IPS-NIHi7 (cell line): ENCODE measurements around the gene EHD1.
A peak's percentile ranks its signal among the peaks of the same experiment; 100 is the strongest.

Source experiments
- DNase-seq: peaks from one replicate; pipeline ENCODE4 v3.0.0; 2012; ENCODE audit warnings: mixed read lengths; ENCODE audit errors: extremely low spot score

Gene EHD1

GRCh38 chr11:64874308-64875240 lies 3.8 kb downstream of the EHD1 start:
- DNase-seq, result no peak

GRCh38 chr11:64872790-64873488 lies 5.5 kb downstream of the EHD1 start:
- DNase-seq, result no peak

GRCh38 chr11:64871492-64871891 lies 6.9 kb downstream of the EHD1 start:
- no peak for DNase-seq

GRCh38 chr11:64870893-64871466 lies 7.4 kb downstream of the EHD1 start:
- DNase-seq, result no peak

GRCh38 chr11:64870176-64870892 lies 8.1 kb downstream of the EHD1 start:
- DNase-seq, result no peak

- peak; percentile 54 for DNase-seq
Observed at GRCh38 chr11:64869571-64870175, 8.7 kb downstream of the EHD1 start.

- no peak for DNase-seq
Observed at GRCh38 chr11:64868904-64869570, 9.4 kb downstream of the EHD1 start.

GRCh38 chr11:64867748-64868462 lies 10.5 kb downstream of the EHD1 start:
- DNase-seq, result no peak

- DNase-seq, result no peak
Observed at GRCh38 chr11:64866173-64866491, 12.3 kb downstream of the EHD1 start.

- no peak for DNase-seq
Observed at GRCh38 chr11:64865286-64866172, 12.9 kb downstream of the EHD1 start.

GRCh38 chr11:64864473-64865285 lies 13.7 kb downstream of the EHD1 start:
- no peak for DNase-seq

- no peak for DNase-seq
Observed at GRCh38 chr11:64864135-64864472, 14.3 kb downstream of the EHD1 start.

GRCh38 chr11:64863391-64864060 lies 14.9 kb downstream of the EHD1 start:
- no peak for DNase-seq

GRCh38 chr11:64862987-64863390 lies 15.4 kb downstream of the EHD1 start:
- DNase-seq, result no peak

- peak; percentile 38 for DNase-seq
Observed at GRCh38 chr11:64861227-64861975, 17.0 kb downstream of the EHD1 start.

GRCh38 chr11:64859542-64860414 lies 18.6 kb downstream of the EHD1 start:
- DNase-seq, result no peak
